ENCODE data around the gene DDX1. TPM values are rescaled to one million over a fixed set of nuclear protein-coding genes. Genes with fewer than 3 reads are reported as not detected.

Gene DDX1
- total RNA-seq, 1 donor from 2014 or later = 255 TPM

GRCh38 chr2:15618449-15618855 lies 26.8 kb downstream of the DDX1 start:
- H3K9me3 Mint-ChIP-seq (ENCODE audit: unreplicated experiment) = peaks cover 2% of the 10 kb centered on the region
- no peak overlapping the region for H3K4me3 Mint-ChIP-seq (ENCODE audit: unreplicated experiment)
- H3K27me3 Mint-ChIP-seq (ENCODE audit: unreplicated experiment) = peaks cover under 1% of the 10 kb centered on the region
- DNase-seq = no peak
- H3K36me3 Mint-ChIP-seq (ENCODE audit: unreplicated experiment) = peaks cover 6% of the 10 kb centered on the region
- H3K4me1 Mint-ChIP-seq (ENCODE audit: low read depth, unreplicated experiment) = no peaks in the 10 kb centered on the region
- no peak overlapping the region for H3K27ac Mint-ChIP-seq (ENCODE audit: unreplicated experiment)
- TF ChIP-seq CTCF (IDR thresholded peaks at IDR 0.05; ENCODE audit: partially characterized antibody, unreplicated experiment) = no peak

GRCh38 chr2:15619076-15619475 lies 27.4 kb downstream of the DDX1 start:
- H3K27ac Mint-ChIP-seq (ENCODE audit: unreplicated experiment) = no peak overlapping the region
- no peak for DNase-seq
- peaks cover 8% of the 10 kb centered on the region for H3K36me3 Mint-ChIP-seq (ENCODE audit: unreplicated experiment)
- TF ChIP-seq CTCF (IDR thresholded peaks at IDR 0.05; ENCODE audit: partially characterized antibody, unreplicated experiment) = no peak
- no peaks in the 10 kb centered on the region for H3K27me3 Mint-ChIP-seq (ENCODE audit: unreplicated experiment)
- no peak overlapping the region for H3K4me3 Mint-ChIP-seq (ENCODE audit: unreplicated experiment)
- H3K9me3 Mint-ChIP-seq (ENCODE audit: unreplicated experiment) = peaks cover 2% of the 10 kb centered on the region
- no peaks in the 10 kb centered on the region for H3K4me1 Mint-ChIP-seq (ENCODE audit: low read depth, unreplicated experiment)

- DNase-seq = no peak
- no peak for TF ChIP-seq CTCF (IDR thresholded peaks at IDR 0.05; ENCODE audit: partially characterized antibody, unreplicated experiment)
- no peak overlapping the region for H3K27ac Mint-ChIP-seq (ENCODE audit: unreplicated experiment)
- H3K27me3 Mint-ChIP-seq (ENCODE audit: unreplicated experiment) = peaks cover 2% of the 10 kb centered on the region
- peaks cover 2% of the 10 kb centered on the region for H3K9me3 Mint-ChIP-seq (ENCODE audit: unreplicated experiment)
- no peak overlapping the region for H3K4me3 Mint-ChIP-seq (ENCODE audit: unreplicated experiment)
- no peaks in the 10 kb centered on the region for H3K4me1 Mint-ChIP-seq (ENCODE audit: low read depth, unreplicated experiment)
- H3K36me3 Mint-ChIP-seq (ENCODE audit: unreplicated experiment) = peaks cover 12% of the 10 kb centered on the region
These were observed 27.8 kb downstream of the DDX1 start for GRCh38 chr2:15619510-15619909.

- H3K4me1 Mint-ChIP-seq (ENCODE audit: low read depth, unreplicated experiment) = no peaks in the 10 kb centered on the region
- peaks cover 13% of the 10 kb centered on the region for H3K36me3 Mint-ChIP-seq (ENCODE audit: unreplicated experiment)
- DNase-seq = no peak
- H3K27ac Mint-ChIP-seq (ENCODE audit: unreplicated experiment) = no peak overlapping the region
- no peak overlapping the region for H3K4me3 Mint-ChIP-seq (ENCODE audit: unreplicated experiment)
- peaks cover 2% of the 10 kb centered on the region for H3K27me3 Mint-ChIP-seq (ENCODE audit: unreplicated experiment)
- peaks cover 2% of the 10 kb centered on the region for H3K9me3 Mint-ChIP-seq (ENCODE audit: unreplicated experiment)
- TF ChIP-seq CTCF (IDR thresholded peaks at IDR 0.05; ENCODE audit: partially characterized antibody, unreplicated experiment) = no peak
These were observed 28.3 kb downstream of the DDX1 start for GRCh38 chr2:15619938-15620337.

GRCh38 chr2:15620340-15620739 lies 28.7 kb downstream of the DDX1 start:
- H3K4me1 Mint-ChIP-seq (ENCODE audit: low read depth, unreplicated experiment) = no peaks in the 10 kb centered on the region
- TF ChIP-seq CTCF (IDR thresholded peaks at IDR 0.05; ENCODE audit: partially characterized antibody, unreplicated experiment) = no peak
- H3K27me3 Mint-ChIP-seq (ENCODE audit: unreplicated experiment) = peaks cover 2% of the 10 kb centered on the region
- peaks cover 2% of the 10 kb centered on the region for H3K9me3 Mint-ChIP-seq (ENCODE audit: unreplicated experiment)
- no peak overlapping the region for H3K4me3 Mint-ChIP-seq (ENCODE audit: unreplicated experiment)
- peaks cover 13% of the 10 kb centered on the region for H3K36me3 Mint-ChIP-seq (ENCODE audit: unreplicated experiment)
- no peak for DNase-seq
- H3K27ac Mint-ChIP-seq (ENCODE audit: unreplicated experiment) = no peak overlapping the region

Data from glutamatergic neuron (in vitro differentiated cells).